H1 (cell line): Measurements from ENCODE around the gene LRG1. TPM values are rescaled to one million over a fixed set of nuclear protein-coding genes. Genes with fewer than 3 reads are reported as not detected.

Experiments
- CTCF ChIA-PET: fragments of 300-600 bp; sonication (Branson Sonifier 250); formaldehyde crosslinking; loops from one replicate; lab custom pipeline; 2021; ENCODE audit not compliant: partially characterized antibody; lab: Charles Lee
- POLR2A ChIA-PET: fragments of 300-600 bp; sonication (Branson Sonifier 250); formaldehyde crosslinking; loops from one replicate; lab custom pipeline; 2021; ENCODE audit warnings: inconsistent platforms; ENCODE audit not compliant: partially characterized antibody; lab: Charles Lee
- DNase-seq, 2 experiments: peaks; one replicate each; pipeline versions ENCODE4 v3.0.0 to v3.0.0-alpha.2; 2010 to 2022; ENCODE audit warnings: low spot score in 2 of 2, low read depth in 1 of 2, mixed read lengths in 1 of 2
- FAIRE-seq: peaks from 2 replicates; lab custom pipeline; 2011; peaks lifted over from hg19 to GRCh38; lab: Jason Lieb, UNC
- H2AFZ ChIP-seq: 2 replicates; pipeline ENCODE4 v1.8.1; 2012; ENCODE audit warnings: low read length, inconsistent platforms
- H2AK5ac ChIP-seq: 2 replicates; pipeline ENCODE4 v1.6.1; 2013; ENCODE audit warnings: low read depth, low read length
- H2BK120ac ChIP-seq: replicated peaks from 2 replicates; pipeline ENCODE3; 2013; ENCODE audit warnings: low read depth, low read length, inconsistent platforms
- H2BK12ac ChIP-seq: 2 replicates; pipeline ENCODE4 v1.6.1; 2013; ENCODE audit warnings: low read depth, low read length
- H2BK15ac ChIP-seq: 2 replicates; pipeline ENCODE4 v1.6.1; 2013; ENCODE audit warnings: low read length
- H2BK20ac ChIP-seq: 2 replicates; pipeline ENCODE4 v1.6.1; 2013; ENCODE audit warnings: low read length
- H2BK5ac ChIP-seq: 2 replicates; pipeline ENCODE4 v1.6.1; 2013; ENCODE audit warnings: low read depth, low read length
- H3K14ac ChIP-seq: 2 replicates; pipeline ENCODE4 v1.6.1; 2013; ENCODE audit warnings: inconsistent platforms; ENCODE audit not compliant: insufficient read length
- H3K18ac ChIP-seq: 2 replicates; pipeline ENCODE4 v1.6.1; 2013; ENCODE audit warnings: low read length; ENCODE audit errors: extremely low read depth
- H3K23ac ChIP-seq: 2 replicates; pipeline ENCODE4 v1.6.1; 2013; ENCODE audit warnings: inconsistent platforms; ENCODE audit not compliant: insufficient read length
- H3K23me2 ChIP-seq: 2 replicates; pipeline ENCODE4 v1.6.1; 2013; ENCODE audit warnings: low read depth, low read length
- H3K27ac ChIP-seq: 2 replicates; pipeline ENCODE4 v1.6.1; 2011; ENCODE audit warnings: low read depth, low read length, inconsistent platforms
- H3K27me3 ChIP-seq, 4 experiments: replicated peaks in 1 of 4; 1 replicate in 1 of 4; 2 replicates in 3 of 4; pipeline versions ENCODE4 v1.6.1 to v1.8.1; 2011 to 2013; ENCODE audit warnings: low read length in 3 of 4, mild to moderate bottlenecking in 3 of 4, inconsistent platforms in 2 of 4, mixed read lengths in 2 of 4, moderate library complexity in 1 of 4; ENCODE audit not compliant: control insufficient read depth in 3 of 4, insufficient read depth in 3 of 4; ENCODE audit errors: extremely low read depth in 1 of 4
- H3K36me3 ChIP-seq, 4 experiments: 2 replicates each; pipeline versions ENCODE4 v1.6.1 to v1.8.1; 2011 to 2013; ENCODE audit warnings: mild to moderate bottlenecking in 4 of 4, low read length in 3 of 4, moderate library complexity in 2 of 4, control low read depth in 1 of 4, inconsistent platforms in 1 of 4; ENCODE audit not compliant: insufficient read depth in 4 of 4, control insufficient read depth in 2 of 4
- H3K4ac ChIP-seq: replicated peaks from 2 replicates; pipeline ENCODE3; 2013; ENCODE audit warnings: low read length, low read depth, mixed read lengths, inconsistent platforms; ENCODE audit not compliant: insufficient read length
- H3K4me1 ChIP-seq, 4 experiments: replicated peaks in 1 of 4; 1 replicate in 1 of 4; 2 replicates in 3 of 4; pipeline versions ENCODE4 v1.6.1 to v1.8.1; 2011 to 2013; ENCODE audit warnings: low read length in 3 of 4, inconsistent platforms in 2 of 4, mixed read lengths in 1 of 4; ENCODE audit not compliant: insufficient read depth in 4 of 4, control insufficient read depth in 3 of 4
- H3K4me2 ChIP-seq, 2 experiments: 2 replicates each; pipeline versions ENCODE4 v1.6.1 to v1.8.1; 2011 to 2013; ENCODE audit warnings: low read depth in 2 of 2, low read length in 2 of 2, control low read depth in 1 of 2, inconsistent platforms in 1 of 2, mild to moderate bottlenecking in 1 of 2; ENCODE audit not compliant: insufficient read depth in 1 of 2
- H3K4me3 ChIP-seq, 4 experiments: fragments of 200-600, 300-600 bp in 1 of 4; sonication (generic), shearing (Covaris generic), sonication (Bioruptor Twin) in 1 of 4; 2 replicates each; pipeline versions ENCODE4 v1.5.1 to v1.8.1; 2011 to 2016; ENCODE audit warnings: low read length in 4 of 4, low read depth in 3 of 4, control low read depth in 2 of 4, inconsistent platforms in 2 of 4, mild to moderate bottlenecking in 2 of 4, mixed read lengths in 1 of 4, moderate library complexity in 1 of 4; ENCODE audit not compliant: insufficient read depth in 2 of 4; ENCODE audit errors: extremely low read depth in 1 of 4
- H3K56ac ChIP-seq: replicated peaks from 2 replicates; pipeline ENCODE3; 2013; ENCODE audit warnings: low read depth, mild to moderate bottlenecking, mixed read lengths, low read length, inconsistent platforms; ENCODE audit not compliant: insufficient read length
- H3K79me1 ChIP-seq: 2 replicates; pipeline ENCODE4 v1.6.1; 2013; ENCODE audit warnings: low read depth, low read length, control low read depth
- H3K79me2 ChIP-seq, 2 experiments: 2 replicates each; pipeline versions ENCODE4 v1.6.1 to v1.8.1; 2012 to 2013; ENCODE audit warnings: low read length in 2 of 2, mild to moderate bottlenecking in 2 of 2, inconsistent platforms in 1 of 2; ENCODE audit not compliant: insufficient read depth in 2 of 2, control insufficient read depth in 1 of 2
- H3K9ac ChIP-seq, 4 experiments: replicated peaks in 1 of 4; 1 replicate in 1 of 4; 2 replicates in 3 of 4; pipeline versions ENCODE4 v1.6.1 to v1.8.1; 2011 to 2013; ENCODE audit warnings: low read depth in 3 of 4, low read length in 3 of 4, control low read depth in 2 of 4, mild to moderate bottlenecking in 2 of 4, moderate library complexity in 2 of 4, inconsistent platforms in 1 of 4; ENCODE audit errors: extremely low read depth in 1 of 4
- H3K9me3 ChIP-seq, 2 experiments: 2 replicates each; pipeline versions ENCODE4 v1.6.1 to v1.8.1; 2012 to 2013; ENCODE audit warnings: mild to moderate bottlenecking in 2 of 2, moderate library complexity in 2 of 2, control low read depth in 1 of 2, inconsistent platforms in 1 of 2, low read depth in 1 of 2, low read length in 1 of 2, mixed read lengths in 1 of 2; ENCODE audit not compliant: insufficient read depth in 2 of 2
- H4K20me1 ChIP-seq, 2 experiments: replicated peaks in 1 of 2; 2 replicates each; pipeline versions ENCODE3 to v1.8.1; 2011 to 2013; ENCODE audit warnings: inconsistent platforms in 2 of 2, low read length in 2 of 2, mild to moderate bottlenecking in 1 of 2; ENCODE audit not compliant: insufficient read depth in 2 of 2, control insufficient read depth in 1 of 2
- H4K5ac ChIP-seq: 2 replicates; pipeline ENCODE4 v1.6.1; 2013; ENCODE audit warnings: low read length, low read depth, mixed read lengths, inconsistent platforms; ENCODE audit not compliant: insufficient read length
- H4K8ac ChIP-seq: 2 replicates; pipeline ENCODE4 v1.8.0; 2013; ENCODE audit warnings: mild to moderate bottlenecking, moderate library complexity, low read length, inconsistent platforms; ENCODE audit not compliant: insufficient read depth; ENCODE audit errors: extremely low read depth
- H4K91ac ChIP-seq: replicated peaks from 2 replicates; pipeline ENCODE3; 2013; ENCODE audit warnings: low read length, mixed read lengths, inconsistent platforms; ENCODE audit not compliant: insufficient read length
- FOSL1 ChIP-seq: IDR thresholded peaks from 2 replicates; pipeline ENCODE4 v1.6.1; 2011; ENCODE audit warnings: mild to moderate bottlenecking, low read depth, low read length, moderate library complexity; ENCODE audit not compliant: insufficient read depth
- SP2 ChIP-seq: IDR thresholded peaks from 2 replicates; pipeline ENCODE4 v1.6.1; 2012; ENCODE audit warnings: mild to moderate bottlenecking, low read length, inconsistent platforms
- TEAD4 ChIP-seq: IDR thresholded peaks from 2 replicates; pipeline ENCODE4 v1.6.1; 2012; ENCODE audit warnings: low read depth, low read length, inconsistent platforms, mixed read lengths
- WGBS, 2 experiments: shearing (Covaris generic) in 1 of 2; methylation state at CpG; one replicate each; pipeline versions ENCODE4 v1.1.6 to v1.1.7; 2013 to 2015; ENCODE audit warnings: low lambda C conversion rate in 2 of 2, mixed read lengths in 2 of 2, inconsistent platforms in 1 of 2, low coverage in 1 of 2, missing lambda C conversion rate in 1 of 2; ENCODE audit not compliant: insufficient replicate concordance in 2 of 2, insufficient coverage in 1 of 2, insufficient read length in 1 of 2; ENCODE audit errors: extremely low coverage in 1 of 2, missing lambda C conversion rate in 1 of 2; 5-methylcytosine and 5-hydroxymethylcytosine counted together
- polyA plus RNA-seq, 7 experiments: library from polyadenylated mRNA; depleted of rRNA in 3 of 7; stranded (reverse) in 5 of 7; unstranded in 2 of 7; fragments of >200 nt in 5 of 7; fragments of 200-250 nt in 2 of 7; gene quantifications; 1 replicate in 5 of 7; 2 replicates in 1 of 7; 4 replicates in 1 of 7; pipeline versions ENCODE4 v1.2.1 to v1.2.3, GENCODE V29; 2011 to 2013; ENCODE audit warnings: missing spikeins in 2 of 7, mixed read lengths in 2 of 7
- total RNA-seq: library from RNA; stranded (reverse); fragmentation: NEBNext Ultra II Directional; extraction: Animal tissue kit (Norgen Biotek cat#: 25700); gene quantifications from 2 replicates; pipeline ENCODE4 v1.2.1, GENCODE V29; 2021

LRG1 gene
- total and polyA plus RNA-seq, 2 of the 8 experiments (the other 6 are each of a cell fraction or from before 2014, with no cell fraction given): 0.48 to 0.79 TPM

- Histone ChIP-seq H3K56ac (no peak overlapping the region), H3K36me3 (peaks cover 15 to 77% (median 52%) of the 10 kb centered on the region in 4 experiments), H3K4me2 (no peak overlapping the region), H3K9ac (no peak overlapping the region), H2BK15ac (no peak overlapping the region), H2BK120ac (no peak overlapping the region), H3K27ac (no peak overlapping the region), H3K27me3 (no peaks in the 10 kb centered on the region; a peak in 1 of 7 replicates), H3K23ac (no peak overlapping the region), H4K8ac (no peak overlapping the region), H3K4me3 (no peak overlapping the region), H2BK20ac (no peak overlapping the region), H4K91ac (no peak overlapping the region), H4K20me1 (peaks cover 5 to 20% of the 10 kb centered on the region in 2 experiments), H3K79me1 (peaks cover 6% of the 10 kb centered on the region), H2AK5ac (no peak overlapping the region), H3K23me2 (peaks cover 10% of the 10 kb centered on the region; the same call in 1 of the 2 replicates), H3K4me1 (no peaks in the 10 kb centered on the region), H2BK12ac (no peak overlapping the region), H3K9me3 (no peaks in the 10 kb centered on the region), H2BK5ac (no peak overlapping the region), H3K14ac (no peak overlapping the region), H3K4ac (no peak overlapping the region), H3K18ac (no peak overlapping the region), H4K5ac (no peak overlapping the region), H3K79me2 (0 out of 4 replicates have a peak, but pooled peaks cover 0 to 3% of the 10 kb centered on the region in 2 experiments), H2AFZ (no peak overlapping the region)
- 95% methylated on average over 10 of the region's 18 CpGs; no CpG with 5 or more reads in 1 of the 2 experiments for WGBS, 2 experiments
- FAIRE-seq (no peak), DNase-seq (no peak)
- TF ChIP-seq TEAD4 (no peak), FOSL1 (no peak), SP2 (no peak)
- CTCF ChIA-PET: interaction anchor here (1.4 kb wide), 1 partner anchor 11 kb away, joined by 4 read pairs; no protein-coding TSS in a partner anchor
- POLR2A ChIA-PET: interaction anchor here (3.8 kb wide), 1 partner anchor 8 kb away, joined by 19 read pairs; no protein-coding TSS in a partner anchor
Measured at GRCh38 chr19:4496304-4496703, 43.5 kb downstream of the LRG1 start.
